Measurements from ENCODE around the gene THSD4. TPM values are rescaled to one million over a fixed set of nuclear protein-coding genes. Genes with fewer than 3 reads are reported as not detected.

THSD4 gene
- total and polyA plus RNA-seq, 2 of the 8 experiments (the other 6 are each of a cell fraction or from before 2014, with no cell fraction given) = 2.5 to 6.2 TPM

GRCh38 chr15:71685420-71685993 lies 570.2 kb downstream of the THSD4 start (continued):
- TF ChIP-seq PHF8 (conservative IDR thresholded peaks at IDR 0.05; ENCODE audit: low read depth, low read length) (no peak), TAF7 (optimal IDR thresholded peaks at IDR 0.05; ENCODE audit: borderline replicate concordance, low read depth, low read length) (no peak)

All from H1 (cell line).